ENCODE results near the gene PSTPIP1.
A peak's percentile ranks its signal among the peaks of the same experiment; 100 is the strongest.

PSTPIP1 gene

DNA sequence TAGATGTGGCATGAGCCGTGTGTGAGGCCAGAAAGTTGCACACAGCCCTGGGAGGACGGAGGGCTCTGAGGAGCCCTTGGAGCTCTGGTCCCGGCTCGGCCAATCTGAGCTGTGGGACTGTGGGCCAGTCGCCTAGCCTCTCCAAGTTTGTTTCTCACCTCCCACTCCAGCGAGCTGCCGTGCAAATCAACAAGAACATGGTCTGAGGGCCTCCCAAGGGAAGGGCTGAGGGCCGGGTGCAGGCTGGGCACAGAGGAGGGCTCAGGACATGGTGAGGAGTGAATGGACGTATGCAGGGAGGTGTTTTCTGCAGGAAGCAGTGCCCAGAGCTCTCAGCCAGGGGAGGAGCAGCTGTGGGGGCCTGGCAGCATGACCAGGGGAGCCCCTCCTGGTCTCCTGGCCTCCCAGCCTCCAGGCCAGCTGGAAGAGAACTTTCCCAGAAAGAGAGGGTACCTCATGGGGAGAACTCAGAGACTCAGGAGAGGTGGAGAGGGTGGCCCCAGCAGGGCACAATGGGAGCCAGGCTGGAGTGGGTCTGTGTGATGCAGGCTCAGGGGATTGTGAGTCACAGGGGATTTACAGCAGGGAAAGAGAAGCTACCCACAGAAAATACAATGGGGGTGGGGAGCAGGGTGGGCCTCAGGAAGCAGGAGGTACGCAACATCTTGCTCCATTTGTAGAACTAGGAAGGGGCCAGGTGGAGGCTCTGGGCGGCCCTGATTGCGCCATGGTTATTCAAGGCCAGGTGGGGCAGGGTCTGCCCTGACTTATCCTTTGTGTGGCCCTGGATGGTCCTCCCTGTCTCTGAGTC is 24.8 kb downstream of the PSTPIP1 start:
- no peak for DNase-seq

DNA sequence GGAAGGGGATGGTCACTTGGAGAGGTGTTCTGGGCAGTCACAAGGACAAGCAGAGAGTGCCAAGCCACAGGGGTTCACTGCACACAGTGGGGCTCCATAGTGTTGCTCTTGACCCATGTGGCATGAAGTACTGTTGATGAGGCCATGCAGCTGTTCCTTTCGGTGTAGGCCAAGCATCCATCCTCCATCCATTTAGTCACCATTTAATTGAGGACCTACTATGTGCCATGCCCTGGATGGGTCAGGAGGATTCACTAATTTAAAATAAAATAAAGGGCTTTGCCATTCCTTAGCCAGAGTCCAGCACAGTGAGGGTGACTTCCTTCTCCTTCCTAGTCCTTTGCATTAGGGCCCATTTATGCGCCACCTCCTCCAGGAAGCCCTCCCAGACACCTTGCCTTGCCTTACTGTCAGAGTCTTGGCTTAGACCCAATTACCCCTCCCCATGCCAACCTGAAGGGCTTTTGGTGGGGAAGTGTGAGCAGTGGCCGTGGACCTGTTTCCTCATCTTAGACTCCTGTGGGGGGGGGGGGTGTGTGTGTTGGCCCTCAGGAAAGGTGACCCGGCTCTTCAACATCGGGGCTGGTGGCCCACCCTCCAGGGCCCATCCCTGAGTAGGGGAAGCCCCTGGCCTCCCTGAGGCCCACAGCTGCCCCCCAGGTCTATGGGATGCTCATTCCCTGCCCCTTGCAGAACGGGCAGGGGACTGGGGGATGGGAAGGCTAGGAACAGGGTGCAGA is 25.6 kb downstream of the PSTPIP1 start:
- no peak for DNase-seq

DNA sequence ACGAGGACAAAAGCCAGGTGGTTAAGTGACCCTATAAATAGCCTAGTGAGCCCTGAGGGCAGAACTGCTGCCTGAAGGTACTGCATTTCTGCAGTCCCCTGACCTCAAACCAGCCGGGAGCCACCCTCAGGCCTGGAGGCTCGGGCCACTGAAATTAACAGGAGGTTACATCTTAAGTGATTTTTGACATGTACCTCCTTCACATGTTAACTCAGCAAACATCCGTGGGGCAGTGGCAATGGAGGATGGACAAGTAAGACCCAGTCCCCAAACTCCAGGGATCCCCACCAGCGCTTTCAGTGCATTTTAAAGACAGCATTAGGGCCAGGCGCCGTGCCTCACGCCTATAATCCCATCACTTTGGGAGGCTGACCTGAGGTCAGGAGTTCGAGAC is 26.2 kb downstream of the PSTPIP1 start:
- DNase-seq: no peak

DNA sequence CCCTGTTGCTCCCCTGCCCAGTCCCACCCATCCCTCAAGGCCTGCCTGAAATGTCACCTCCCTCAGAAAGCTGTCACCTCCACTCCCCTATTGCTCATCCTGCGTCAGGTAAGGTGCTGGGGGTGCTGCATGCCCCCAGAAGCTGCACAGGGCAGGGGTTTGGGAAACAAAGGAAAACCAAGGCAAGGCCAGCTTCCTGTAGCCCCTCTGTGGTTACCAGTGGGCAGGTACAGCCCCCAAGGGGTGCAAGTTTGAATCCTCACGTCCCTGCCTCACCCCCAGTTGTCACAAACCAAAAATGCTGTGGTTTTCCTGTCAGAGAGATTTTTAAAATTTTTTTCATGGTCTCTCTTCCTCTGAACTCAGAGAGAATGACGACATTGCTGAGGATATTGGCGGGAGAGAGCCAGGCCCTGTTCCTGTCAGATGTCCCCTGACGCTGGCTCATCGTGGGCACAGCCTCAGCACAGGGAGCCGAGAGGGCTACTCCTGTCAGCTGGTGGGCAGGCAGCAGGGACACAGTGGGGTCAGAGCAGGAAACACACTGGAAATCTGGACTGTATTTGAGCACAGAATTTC is 27.0 kb downstream of the PSTPIP1 start:
- DNase-seq: peak in 2 of 5 experiments; percentile 83 to 86

DNA sequence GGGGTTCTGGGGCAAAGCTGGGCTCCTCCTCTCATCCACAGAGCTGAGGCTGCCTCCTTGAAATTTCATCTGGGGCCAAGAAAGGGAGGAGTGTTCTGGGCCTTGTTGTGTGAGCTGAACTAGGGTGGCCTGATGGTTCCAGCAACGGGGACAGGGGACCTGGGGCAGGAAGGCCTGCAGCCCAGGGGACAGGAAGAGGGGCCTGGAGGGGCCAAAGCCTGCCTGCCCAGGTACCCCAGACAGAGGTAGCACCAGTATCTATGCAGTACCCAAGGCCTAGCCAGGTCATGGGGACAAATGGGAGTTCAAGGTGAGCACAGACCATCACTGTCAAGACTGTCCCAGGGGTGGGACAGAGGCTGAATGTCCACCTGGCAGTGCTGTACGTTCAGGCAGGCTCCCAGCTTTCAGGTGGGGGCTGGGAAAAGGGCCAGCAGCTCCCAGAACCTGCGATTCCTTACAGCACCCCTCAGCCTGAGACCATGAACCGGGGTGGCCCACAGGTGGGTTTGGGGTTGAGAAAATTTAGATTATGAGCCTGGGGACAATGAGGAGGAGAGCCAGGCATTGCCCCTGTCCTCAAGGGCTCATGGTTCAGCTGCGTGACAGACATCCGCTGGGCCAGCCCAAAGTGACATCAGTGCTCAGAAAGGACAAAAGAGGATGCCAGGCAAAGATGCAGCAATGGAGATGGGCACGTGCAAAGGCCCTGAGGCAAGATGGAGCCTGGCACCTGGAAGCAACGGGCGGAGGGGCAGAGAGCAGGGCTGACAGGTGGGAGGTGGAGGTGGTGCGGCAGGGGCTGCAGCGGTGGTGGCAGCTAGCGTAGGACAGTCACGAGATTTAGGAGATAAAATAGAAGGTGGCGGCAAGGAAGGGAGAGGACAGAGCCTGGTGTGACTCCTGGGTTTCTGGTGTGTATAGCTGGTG is 28.0 kb downstream of the PSTPIP1 start:
- no peak for DNase-seq

DNA sequence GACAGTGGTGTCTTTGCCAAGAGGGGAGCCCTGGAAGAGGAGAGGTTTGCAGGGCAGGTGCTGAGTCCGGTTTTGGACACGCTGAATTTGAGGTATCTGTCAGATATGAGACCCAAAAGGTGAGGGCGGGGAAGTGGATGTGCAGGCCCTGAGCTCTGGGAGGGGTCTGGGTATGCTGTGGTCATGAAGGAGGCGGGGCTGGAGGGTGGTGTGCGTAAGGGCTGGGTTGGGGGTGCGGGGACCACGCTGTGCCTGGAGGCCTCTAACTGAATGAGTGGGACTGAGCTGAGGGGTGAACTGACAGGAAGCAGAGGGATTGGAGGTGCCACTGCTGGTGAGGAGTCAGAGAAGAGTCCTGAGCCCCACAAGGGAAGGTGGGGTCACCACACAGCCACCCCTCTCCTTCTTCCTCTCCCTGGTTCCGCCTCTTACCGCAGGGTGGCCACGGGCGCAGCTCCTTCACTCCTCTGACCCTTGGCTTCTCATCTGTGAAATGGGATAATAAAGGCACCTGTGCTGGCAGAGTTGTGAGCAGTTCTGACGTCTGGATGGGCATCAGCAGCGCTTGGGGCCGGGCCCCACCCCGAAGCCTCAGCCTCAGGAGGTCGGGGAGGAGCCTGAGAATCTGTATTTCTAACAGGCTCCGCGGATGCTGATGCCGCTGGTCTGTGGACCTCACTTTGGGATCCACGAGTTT is 28.8 kb downstream of the PSTPIP1 start:
- DNase-seq: peak in 1 of 5 experiments; percentile 4

DNA sequence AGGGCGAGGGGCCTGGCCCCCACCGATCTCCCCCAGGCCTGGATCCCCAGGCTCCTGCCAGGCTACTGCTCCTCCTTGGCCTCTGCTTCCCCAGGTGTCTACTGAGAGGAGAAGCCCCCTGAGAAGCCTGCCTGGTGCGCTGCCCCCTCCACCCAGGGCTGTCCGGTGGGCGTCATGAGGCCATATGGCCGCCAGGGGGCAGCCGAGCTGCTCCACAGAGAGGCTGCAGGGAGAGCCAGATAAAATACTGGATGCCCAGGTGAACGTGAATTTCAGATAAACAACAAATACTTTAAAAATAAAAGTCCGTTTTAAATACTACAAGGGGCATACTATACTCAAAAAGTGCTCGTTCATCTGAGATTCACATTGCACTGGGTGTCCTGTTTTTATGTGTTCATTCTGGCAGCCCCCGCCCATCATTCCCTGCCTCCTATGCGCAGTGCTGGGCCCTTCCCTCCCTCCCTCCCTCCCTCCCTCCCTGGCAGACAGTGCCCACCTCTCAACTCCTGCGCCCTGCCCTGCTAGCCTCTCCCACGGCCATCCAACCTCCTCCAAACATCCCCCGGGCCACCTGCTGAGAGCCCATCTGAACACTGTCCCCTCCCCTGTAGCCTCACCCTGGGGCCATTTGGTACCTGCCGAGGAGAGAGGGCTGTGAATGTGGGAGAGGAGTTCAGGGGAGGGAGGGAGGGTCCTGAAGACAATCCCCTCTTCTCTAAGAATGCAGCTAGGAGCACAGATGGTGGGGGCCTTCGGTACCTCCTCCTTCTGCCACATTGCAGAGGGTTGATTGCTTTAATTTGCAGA is 29.6 kb downstream of the PSTPIP1 start:
- DNase-seq: peak; percentile 45 to 59 (median 53)

DNA sequence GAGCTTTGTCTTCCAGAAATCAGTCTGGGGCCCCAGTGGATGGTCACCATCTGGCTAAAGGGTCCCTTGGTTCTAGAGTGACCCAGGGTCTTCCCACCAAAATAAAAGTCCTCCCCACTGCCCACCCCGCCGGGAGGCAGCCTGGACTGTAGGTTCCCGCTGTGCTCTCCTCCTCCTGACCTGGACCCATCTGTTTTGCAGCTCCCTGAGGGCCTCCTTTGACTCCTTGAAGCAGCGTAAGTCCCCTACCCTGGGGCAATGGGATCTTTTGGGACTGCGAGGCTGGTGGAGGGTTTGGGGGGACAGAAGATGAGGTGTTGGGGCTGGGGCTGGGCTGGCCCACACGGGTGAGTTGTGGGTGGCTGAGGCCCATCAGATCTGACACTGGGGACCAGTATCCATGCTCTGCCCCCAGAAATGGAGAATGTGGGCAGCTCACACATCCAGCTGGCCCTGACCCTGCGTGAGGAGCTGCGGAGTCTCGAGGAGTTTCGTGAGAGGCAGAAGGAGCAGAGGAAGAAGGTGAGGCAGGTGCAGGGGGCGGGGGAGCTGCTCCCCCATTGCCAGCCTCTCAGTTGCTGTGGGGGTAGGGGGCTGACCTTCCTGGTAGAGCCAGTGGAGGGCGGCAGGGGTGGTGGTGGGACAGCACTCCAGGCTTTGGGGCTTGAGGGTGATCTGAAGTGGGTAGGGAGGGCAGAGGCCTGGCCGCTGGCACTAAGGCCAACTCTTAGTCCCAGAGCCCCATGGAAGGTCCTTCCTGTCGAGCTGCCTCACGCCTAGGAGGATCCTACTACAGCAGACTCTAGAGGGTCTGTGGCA is 30.4 kb downstream of the PSTPIP1 start:
- DNase-seq: peak in 1 of 5 experiments; percentile 5

DNA sequence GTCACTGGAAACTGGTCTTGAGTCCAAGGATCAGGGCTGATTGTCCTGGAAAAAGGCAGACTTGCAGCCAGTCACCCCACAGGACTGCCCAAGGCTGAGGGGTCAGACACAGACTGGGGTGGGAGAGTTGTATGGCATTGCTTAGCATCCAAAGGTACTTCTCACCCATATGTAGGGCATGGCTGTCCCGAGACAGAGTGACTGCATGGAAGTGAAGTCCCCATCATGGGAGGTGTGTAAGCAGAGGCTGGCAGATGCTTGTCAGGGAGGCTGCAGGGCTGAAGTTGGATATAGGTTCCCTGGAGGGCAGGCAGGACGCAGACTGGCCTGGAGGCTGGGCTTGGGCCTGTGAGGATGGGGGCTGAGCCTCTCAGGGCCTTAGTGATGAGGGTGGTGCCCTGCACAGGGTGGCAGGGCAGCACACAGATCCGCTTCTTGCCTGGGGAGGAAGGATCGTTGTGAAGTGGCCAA is 31.1 kb downstream of the PSTPIP1 start:
- no peak for DNase-seq

DNA sequence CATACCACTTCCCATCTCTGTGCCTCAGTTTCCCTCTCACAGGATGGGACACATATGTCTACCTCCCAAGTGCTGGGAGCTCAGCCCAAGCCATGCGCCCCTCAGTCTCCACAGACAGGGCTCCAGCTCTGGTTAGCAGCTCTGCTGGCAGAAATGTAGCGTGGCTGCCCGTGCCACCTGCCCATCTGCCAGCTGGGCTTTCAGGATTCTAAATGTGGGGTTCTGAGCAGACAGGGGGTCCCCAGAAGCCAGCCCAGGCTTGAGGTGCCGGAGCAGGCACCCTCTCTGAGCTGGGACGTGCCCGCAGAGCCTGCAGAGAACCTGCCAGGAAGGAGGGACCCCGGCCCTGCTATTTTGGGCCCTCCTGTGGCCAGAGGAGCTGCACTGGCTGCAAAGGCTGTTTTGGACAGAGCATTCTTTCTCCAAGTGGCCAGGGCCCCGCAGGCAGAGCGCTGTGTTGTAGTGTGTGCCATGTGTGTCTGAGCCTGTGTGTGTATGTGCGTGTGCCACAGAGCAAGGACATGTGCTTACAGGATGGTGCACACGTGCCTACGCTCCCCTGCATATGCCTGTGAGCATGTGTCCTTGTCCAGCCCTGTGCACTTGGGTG is 31.7 kb downstream of the PSTPIP1 start:
- DNase-seq: no peak

DNA sequence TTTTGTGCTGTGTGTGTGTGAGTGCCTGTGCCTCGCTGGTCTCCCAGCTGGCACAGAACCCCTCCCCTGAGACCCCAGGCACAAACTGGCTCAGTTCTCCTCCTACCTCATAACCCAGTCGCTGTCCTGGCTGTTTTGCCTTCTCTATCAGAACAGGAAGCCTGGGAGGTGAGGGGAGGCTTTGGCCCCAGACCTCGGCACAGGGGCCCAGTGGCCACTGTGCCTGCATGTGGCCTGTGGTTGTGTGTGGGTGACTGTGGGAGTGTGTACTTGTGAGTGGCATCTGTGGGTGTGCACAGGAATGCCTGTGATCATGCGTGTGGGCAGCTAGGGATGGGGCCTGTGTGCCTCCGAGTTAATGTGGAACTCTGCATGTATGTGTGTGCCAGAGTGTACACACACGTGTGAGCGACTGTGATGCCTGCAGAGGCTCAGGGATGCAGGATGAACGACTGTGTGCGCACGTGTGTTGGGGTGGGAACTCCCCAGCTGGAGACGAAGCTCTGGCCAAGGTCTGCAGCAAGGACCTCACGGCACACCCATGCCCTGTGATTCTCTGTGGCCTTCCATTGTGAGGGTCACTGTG is 32.3 kb downstream of the PSTPIP1 start:
- no peak for DNase-seq

DNA sequence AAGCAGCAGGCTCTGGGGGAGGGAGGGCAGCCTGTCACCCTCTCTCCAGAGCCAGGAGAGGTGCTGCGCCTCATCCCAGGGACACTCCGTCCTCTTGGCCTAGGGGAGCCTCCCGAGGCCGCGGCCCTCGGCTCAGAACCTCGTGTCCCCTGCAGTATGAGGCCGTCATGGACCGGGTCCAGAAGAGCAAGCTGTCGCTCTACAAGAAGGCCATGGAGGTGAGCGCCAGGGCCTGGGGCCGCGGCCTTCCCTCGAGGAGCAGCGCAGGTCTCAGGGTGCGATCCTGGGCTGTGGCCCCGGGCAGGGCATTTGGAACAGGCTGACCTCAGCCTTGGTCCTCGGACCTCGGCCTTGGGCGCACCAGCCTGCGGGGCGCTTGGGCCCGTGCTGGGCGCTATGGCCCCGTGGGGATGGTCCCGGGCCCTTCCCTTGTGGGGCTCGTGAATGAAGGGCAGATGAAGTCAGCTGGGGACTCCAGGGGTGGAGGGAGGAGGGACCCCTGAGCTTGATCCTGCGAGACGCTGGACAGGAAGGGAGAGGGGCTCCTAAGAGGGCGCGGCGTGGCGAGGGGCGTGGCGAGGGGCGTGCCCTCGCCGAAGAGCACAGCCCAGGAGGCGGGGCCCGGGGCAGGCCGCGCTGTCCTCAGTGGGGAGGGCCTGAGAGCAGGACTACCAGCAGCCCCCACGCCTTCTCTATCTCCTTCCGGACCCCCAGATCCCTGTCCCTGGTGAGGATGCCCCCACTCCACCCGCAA is 32.9 kb downstream of the PSTPIP1 start:
- peak in 1 of 5 experiments; percentile 7 for DNase-seq

DNA sequence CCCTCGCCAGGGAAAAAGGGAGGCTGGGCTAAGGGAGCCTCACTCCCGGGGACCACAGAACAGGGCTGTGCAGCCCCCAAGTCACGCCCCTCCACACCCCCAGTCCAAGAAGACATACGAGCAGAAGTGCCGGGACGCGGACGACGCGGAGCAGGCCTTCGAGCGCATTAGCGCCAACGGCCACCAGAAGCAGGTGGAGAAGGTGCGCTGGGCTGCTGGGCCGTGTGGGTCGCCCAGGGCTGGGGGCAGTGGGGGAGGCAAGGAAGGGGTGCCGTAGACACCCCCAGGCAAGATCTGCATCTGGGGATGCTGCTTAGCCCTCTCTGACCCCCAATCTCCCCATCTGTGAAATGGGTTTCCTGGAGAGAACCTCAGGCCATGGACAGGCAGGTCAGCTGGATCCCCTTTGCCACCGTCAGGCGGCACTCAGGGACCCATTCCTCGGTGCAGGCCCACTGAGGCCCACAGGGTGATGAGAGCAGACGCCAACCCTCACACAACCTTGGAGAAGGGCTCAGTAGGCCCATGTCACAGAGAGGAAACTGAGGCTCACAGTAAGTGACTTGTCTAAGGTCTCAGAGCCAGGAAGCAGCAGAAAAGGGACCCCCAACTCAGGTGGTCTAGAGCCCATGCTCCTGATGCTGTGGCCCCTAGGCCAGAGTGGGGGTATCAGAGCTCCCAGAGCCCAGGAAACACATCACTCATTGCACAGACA is 33.7 kb downstream of the PSTPIP1 start:
- no peak for DNase-seq

DNA sequence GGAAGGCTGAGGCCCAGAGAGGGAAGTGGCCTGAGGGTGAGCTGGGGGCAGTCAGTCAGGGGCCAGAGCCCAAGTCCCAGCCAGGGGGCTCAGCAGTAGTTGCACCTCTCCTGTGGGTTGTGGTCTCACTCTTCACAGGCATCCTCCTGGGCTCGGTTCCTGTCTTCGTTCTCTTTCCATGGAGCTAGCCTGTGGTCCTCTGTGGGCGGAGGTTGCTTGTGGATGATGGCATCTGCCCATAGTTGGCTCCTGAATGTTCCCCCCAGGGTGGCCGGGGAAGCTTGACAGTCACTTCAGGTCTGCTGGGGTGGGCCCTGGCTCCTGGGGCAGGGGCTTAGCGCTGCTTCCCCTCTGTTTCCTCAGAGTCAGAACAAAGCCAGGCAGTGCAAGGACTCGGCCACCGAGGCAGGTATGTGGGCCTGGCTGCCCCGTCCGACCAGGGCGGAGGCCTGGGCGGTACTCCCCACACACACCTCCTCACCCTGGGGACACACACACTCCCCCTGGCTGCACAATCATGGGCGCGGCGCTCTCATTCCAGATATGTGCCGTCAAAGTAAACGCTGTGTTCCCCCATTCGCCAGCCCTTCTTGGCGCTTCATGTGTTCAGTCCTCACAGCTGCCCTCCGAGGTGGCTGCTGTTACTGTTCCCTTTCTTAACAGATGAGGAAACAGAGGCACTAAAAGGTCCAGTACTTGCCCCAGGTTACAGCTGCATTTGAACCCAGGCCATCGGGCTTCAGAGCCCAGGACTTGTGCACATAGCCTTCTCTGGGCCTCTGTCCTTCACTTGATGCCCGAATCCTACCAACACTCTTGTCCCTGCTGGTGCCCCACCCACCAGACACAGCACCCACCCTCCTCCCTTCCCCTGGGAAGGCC is 34.5 kb downstream of the PSTPIP1 start:
- peak in 2 of 5 experiments; percentile 0 to 5 for DNase-seq

DNA sequence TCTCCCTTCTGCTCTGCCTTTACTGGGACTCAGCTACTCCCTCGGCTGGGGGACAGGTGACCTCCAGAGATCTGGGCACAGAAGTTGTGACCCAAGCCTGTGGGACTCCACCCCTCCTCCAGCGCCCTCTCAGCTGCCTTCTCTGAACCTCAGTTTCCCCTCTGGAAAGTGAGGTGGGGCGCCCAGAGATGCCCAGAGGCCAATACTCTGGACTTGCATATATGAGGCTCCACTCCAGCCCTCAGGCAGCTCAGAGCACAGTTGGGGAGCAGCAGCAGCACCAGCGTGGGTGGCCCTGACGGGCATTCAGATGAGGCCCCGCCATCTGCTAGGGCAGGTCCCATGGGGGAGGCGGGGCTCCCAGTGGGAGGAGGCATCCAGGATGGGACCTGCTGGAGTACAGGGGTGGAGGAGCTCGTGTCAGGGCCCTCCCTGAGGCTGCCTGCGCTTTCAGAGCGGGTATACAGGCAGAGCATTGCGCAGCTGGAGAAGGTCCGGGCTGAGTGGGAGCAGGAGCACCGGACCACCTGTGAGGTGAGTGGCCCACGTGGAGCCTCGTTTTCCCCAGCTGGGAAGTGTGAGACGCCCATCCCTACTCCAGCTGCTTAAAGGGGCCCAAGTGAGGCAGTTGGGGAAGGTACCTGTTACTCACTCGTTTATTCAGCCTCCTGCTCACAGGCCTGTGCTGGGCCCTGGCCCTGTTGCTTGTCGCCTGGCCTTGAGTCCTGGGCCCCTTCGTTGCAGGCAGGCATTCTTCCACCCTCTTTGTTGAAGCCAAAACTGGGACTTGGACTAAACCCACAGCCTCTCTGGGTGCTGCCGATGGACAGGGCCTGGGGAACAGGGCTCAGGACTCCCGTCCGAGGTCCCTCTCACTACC is 35.4 kb downstream of the PSTPIP1 start:
- DNase-seq: peak in 1 of 5 experiments; percentile 5

All from T-helper 2 cell (primary cell).